NCI-H2107 treated with DMSO at 0.1 percent for 48 hours (cell line): ENCODE data around the gene SERINC4.

ENCODE experiments used
- DNase-seq: peaks from one replicate; lab custom pipeline; 2025; ENCODE audit not compliant: unreplicated experiment; lab: John Stamatoyannopoulos, UW

Gene SERINC4

GRCh38 chr15:43799209-43799944, 643 bp downstream of the SERINC4 start:
- peak; percentile 60 for DNase-seq

GRCh38 chr15:43796566-43796965, 3.5 kb downstream of the SERINC4 start:
- DNase-seq: no peak

GRCh38 chr15:43795997-43796396, 4.0 kb downstream of the SERINC4 start:
- no peak for DNase-seq

GRCh38 chr15:43795197-43795596, 4.8 kb downstream of the SERINC4 start:
- DNase-seq: no peak

GRCh38 chr15:43794269-43795037, 5.6 kb downstream of the SERINC4 start:
- no peak for DNase-seq

- DNase-seq: no peak
Observed at GRCh38 chr15:43793647-43794046, 6.4 kb downstream of the SERINC4 start.

GRCh38 chr15:43792761-43793476, 7.1 kb downstream of the SERINC4 start:
- no peak for DNase-seq

- peak; percentile 85 for DNase-seq
Observed at GRCh38 chr15:43791993-43792760, 7.8 kb downstream of the SERINC4 start, which contains the start of gene SERF2. SERF2 (plus strand) TSS chr15:43792320; CDS start chr15:43792377, 57 bp downstream.

- no peak for DNase-seq
Observed at GRCh38 chr15:43789409-43789808, 10.6 kb downstream of the SERINC4 start.

- no peak for DNase-seq
Observed at GRCh38 chr15:43779016-43779415, 21.0 kb downstream of the SERINC4 start.

GRCh38 chr15:43777267-43777914, 22.6 kb downstream of the SERINC4 start:
- DNase-seq: peak; percentile 72

- peak; percentile 62 for DNase-seq
Observed at GRCh38 chr15:43776718-43777266, 23.2 kb downstream of the SERINC4 start, which contains the start of gene ELL3. ELL3 (minus strand) TSS chr15:43776966; CDS start chr15:43776901, 65 bp downstream.

- peak; percentile 31 for DNase-seq
Observed at GRCh38 chr15:43776101-43776717, 23.8 kb downstream of the SERINC4 start.

GRCh38 chr15:43775411-43775965, 24.5 kb downstream of the SERINC4 start:
- peak; percentile 46 for DNase-seq

- no peak for DNase-seq
Observed at GRCh38 chr15:43774062-43774461, 26.0 kb downstream of the SERINC4 start.

GRCh38 chr15:43772624-43773023, 27.4 kb downstream of the SERINC4 start:
- no peak for DNase-seq

- no peak for DNase-seq
Observed at GRCh38 chr15:43771816-43772215, 28.2 kb downstream of the SERINC4 start.

- peak; percentile 7 for DNase-seq
Observed at GRCh38 chr15:43769584-43770228, 30.3 kb downstream of the SERINC4 start.
